ENCODE results near the gene NINJ2. TPM values are rescaled to one million over a fixed set of nuclear protein-coding genes. Genes with fewer than 3 reads are reported as not detected.

Gene NINJ2
- total RNA-seq, 2 experiments from 2014 or later, result 8.0 to 10.6 TPM

DNA sequence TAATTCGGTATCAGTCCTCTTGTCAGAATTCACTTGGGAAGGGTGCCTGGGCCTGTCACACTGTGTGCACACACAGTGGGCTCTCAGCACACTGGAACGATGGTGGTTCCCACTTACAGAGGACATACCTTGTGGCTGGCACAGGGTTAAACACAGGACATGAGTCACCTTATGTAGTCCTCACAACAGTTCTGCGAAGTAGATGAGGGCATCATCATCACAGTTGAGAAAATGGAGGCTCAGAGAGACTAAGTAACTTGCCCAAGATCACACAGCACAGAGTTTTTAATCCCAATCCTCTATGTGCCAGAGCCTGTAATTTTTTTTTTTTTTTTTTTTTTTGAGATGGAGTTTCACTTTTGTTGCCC lies 90.7 kb downstream of the NINJ2 start:
- DNase-seq, result no peak
- H3K4me1 Mint-ChIP-seq (ENCODE audit: low read depth), result peaks cover 54% of the 10 kb centered on the region
- H3K27me3 Mint-ChIP-seq (ENCODE audit: low read depth), result no peaks in the 10 kb centered on the region
- ATAC-seq, result no peak
- peaks cover 11% of the 10 kb centered on the region for H3K36me3 Mint-ChIP-seq (ENCODE audit: low read depth)
- H3K9me3 Mint-ChIP-seq (ENCODE audit: insufficient read depth), result peaks cover 6% of the 10 kb centered on the region
- H3K27ac Mint-ChIP-seq, result no peak overlapping the region
- CTCF ChIA-PET, result interaction anchor here (0.9 to 1.7 kb wide), 3 partner anchors 9 to 242 kb away, joined by 4 to 7 read pairs (median 5); partner anchors contain the start of gene WNK1
- H3K4me3 Mint-ChIP-seq, result no peak overlapping the region
- POLR2A ChIA-PET, result interaction anchor here (1.6 kb wide), 1 partner anchor 113 kb away, joined by 4 read pairs; no protein-coding TSS in a partner anchor

DNA sequence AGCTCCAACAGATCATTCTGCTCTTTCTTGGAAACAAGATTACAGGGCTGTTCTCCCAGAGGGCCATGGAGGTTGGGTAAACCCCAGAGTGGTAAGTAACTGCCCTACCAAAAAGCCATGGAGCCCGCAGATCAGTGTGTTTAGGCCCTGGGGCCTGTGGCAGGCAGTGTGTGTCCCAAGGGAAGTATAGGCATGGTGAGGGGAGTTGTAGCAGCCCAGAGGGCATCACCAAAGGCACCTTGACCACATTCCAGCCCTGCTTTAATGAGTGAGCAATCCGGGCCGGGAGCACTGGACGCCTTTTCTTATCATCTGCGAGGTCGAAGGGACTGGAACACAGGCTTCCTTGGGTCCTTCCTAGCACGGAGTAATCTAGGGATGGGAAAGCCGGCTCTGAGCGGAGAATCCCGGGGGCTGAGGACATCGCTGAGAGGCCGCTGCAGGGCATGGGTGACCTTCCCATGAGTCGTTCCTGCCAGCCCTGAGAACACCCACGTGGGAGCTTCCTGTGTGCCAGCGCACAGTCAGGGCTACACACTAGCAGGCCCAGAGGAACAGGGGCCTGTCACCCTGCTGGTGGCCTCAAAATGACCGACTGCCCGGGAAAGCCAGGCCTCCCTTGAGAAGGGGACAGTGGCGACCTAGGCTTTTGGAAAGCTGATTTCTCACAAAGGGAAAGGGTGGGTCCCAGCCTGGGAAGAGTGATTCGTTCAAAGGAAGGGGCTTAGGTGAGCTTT lies 91.3 kb downstream of the NINJ2 start:
- H3K9me3 Mint-ChIP-seq (ENCODE audit: insufficient read depth), result peaks cover 6% of the 10 kb centered on the region
- CTCF ChIA-PET, result interaction anchor here (0.8 to 2.9 kb wide), 6 partner anchors 8 to 243 kb away, joined by 4 to 35 read pairs (median 6); partner anchors contain the start of gene WNK1
- no peak for ATAC-seq

DNA sequence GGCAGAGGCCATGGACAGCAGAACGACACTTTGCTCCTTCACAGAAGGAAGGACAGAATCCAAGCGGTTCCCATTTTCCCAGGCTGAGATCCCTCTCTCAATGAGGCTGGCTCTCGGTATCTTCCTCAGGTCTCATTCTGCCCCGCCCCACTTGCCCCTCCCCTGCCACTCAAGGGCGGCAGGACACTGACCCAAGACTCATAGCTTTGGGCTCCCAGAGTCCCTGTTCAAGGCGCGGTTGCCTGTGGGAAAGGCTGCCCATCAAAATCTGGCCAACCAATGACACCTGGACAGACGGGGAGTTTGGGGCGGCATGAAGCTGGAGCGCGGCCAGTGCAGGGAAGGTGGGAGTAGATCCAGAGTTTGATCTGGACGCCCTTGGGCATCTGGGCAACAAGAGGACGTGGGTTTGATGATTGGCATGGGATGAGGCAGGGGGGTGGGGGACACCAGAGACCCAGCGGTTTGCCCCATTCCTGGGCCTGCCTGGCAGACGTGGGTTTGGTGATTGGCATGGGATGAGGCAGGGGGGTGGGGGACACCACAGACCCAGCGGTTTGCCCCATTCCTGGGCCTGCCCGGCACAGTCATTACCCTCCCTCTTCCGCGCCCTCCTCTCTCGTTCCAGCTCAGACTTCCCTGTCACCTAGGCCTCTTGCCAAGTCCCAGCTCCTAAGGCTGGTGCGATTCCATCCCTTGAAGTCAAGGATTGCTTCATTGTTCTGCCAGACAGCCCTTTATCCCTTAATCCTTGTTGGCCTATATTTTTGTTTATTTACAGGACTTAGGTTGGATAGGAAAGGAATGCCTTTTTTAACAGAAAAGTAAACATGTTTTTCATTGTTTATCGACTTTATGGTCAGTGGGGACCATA lies 92.1 kb downstream of the NINJ2 start:
- no peaks in the 10 kb centered on the region for H3K27me3 Mint-ChIP-seq (ENCODE audit: low read depth)

More for the DNA sequence above, 91.3 kb downstream of the NINJ2 start:
- Mint-ChIP-seq H3K36me3 (ENCODE audit: low read depth) (peaks cover 11% of the 10 kb centered on the region), H3K27me3 (ENCODE audit: low read depth) (no peaks in the 10 kb centered on the region), H3K27ac (no peak overlapping the region), H3K4me1 (ENCODE audit: low read depth) (peaks cover 57% of the 10 kb centered on the region), H3K4me3 (no peak overlapping the region)
- DNase-seq, result no peak
- POLR2A ChIA-PET, result interaction anchor here (1.6 kb wide), 1 partner anchor 113 kb away, joined by 4 read pairs; no protein-coding TSS in a partner anchor

DNA sequence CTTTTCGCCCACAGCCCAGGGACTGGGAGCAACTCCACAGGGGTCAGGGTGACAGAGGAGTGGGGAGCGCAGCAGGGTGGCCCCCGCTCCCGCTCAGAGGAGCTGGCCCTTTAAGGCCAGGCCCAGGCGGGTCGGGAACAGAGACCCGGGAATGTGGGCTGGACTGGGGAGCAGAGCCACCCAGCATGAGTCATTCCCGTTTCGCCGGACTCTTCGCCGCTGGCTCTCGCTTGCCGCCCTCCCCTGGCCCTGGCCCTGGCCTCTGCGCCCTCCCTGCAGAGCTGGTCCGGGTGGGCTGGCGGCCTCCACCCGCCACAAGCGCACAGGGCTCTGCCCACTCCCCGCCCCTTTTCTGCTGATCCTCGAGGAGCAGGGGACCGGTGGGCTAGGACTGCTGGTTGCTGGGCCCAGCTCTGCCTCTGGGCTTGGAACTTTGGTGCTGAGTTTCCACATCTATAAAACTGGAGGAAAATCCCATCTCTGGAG lies 92.8 kb downstream of the NINJ2 start:
- no peak for ATAC-seq
- H3K4me1 Mint-ChIP-seq (ENCODE audit: low read depth), result peaks cover 57% of the 10 kb centered on the region
- H3K36me3 Mint-ChIP-seq (ENCODE audit: low read depth), result peaks cover 14% of the 10 kb centered on the region
- peaks cover 6% of the 10 kb centered on the region for H3K9me3 Mint-ChIP-seq (ENCODE audit: insufficient read depth)
- H3K27ac Mint-ChIP-seq, result no peak overlapping the region
- POLR2A ChIA-PET, result interaction anchor here (0.7 kb wide), 1 partner anchor 1349 kb away, joined by 3 read pairs; no protein-coding TSS in a partner anchor
- CTCF ChIA-PET, result interaction anchor here (0.5 to 3.3 kb wide), 24 partner anchors 22 to 547 kb away, joined by 3 to 35 read pairs (median 4); partner anchors contain the start of genes CCDC77, RAD52 and WNK1
- H3K27me3 Mint-ChIP-seq (ENCODE audit: low read depth), result no peaks in the 10 kb centered on the region
- no peak overlapping the region for H3K4me3 Mint-ChIP-seq
- DNase-seq, result no peak

More for the DNA sequence above, 92.1 kb downstream of the NINJ2 start:
- Mint-ChIP-seq H3K36me3 (ENCODE audit: low read depth) (peaks cover 11% of the 10 kb centered on the region), H3K9me3 (ENCODE audit: insufficient read depth) (peaks cover 6% of the 10 kb centered on the region), H3K27ac (no peak overlapping the region), H3K4me3 (peak overlapping the region; percentile 16), H3K4me1 (ENCODE audit: low read depth) (peaks cover 57% of the 10 kb centered on the region)
- POLR2A ChIA-PET, result interaction anchor here (1.6 kb wide), 1 partner anchor 114 kb away, joined by 4 read pairs; no protein-coding TSS in a partner anchor
- CTCF ChIA-PET, result interaction anchor here (0.8 to 3.3 kb wide), 8 partner anchors 23 to 326 kb away, joined by 3 to 35 read pairs (median 8); partner anchors contain the start of gene WNK1
- no peak for DNase-seq
- no peak for ATAC-seq

DNA sequence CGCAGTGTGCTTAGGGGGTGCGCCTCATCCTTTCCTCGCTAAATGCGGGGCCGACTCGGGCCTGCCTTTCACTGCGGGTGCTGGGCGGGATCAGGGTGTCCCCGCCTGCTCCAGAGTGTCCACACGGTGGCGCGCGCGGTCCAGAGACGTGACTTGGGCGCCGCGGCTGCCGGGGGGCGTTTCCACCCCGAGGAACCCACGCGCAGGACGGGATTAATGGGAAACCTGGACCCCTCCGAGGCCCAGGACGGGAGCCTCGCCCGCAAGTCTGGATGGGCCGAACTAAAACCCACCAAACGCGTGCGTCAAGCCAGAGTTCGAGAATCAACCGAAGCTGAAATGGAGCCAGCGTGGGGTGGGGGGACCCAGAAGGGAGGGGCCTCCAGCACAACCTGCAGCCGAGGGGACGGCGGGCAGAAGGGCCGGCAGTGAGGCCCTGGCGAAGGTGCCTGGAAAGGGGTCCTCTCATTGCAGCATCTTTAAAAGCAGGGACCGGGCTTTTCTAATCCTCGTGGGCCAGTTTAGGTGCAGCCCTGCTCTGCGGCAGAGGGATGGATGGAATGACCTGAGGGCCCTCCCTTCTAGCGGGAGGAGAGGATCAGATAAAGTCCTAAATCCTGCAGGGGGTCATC lies 93.3 kb downstream of the NINJ2 start:
- Mint-ChIP-seq H3K36me3 (ENCODE audit: low read depth) (peaks cover 19% of the 10 kb centered on the region), H3K27ac (peak overlapping the region; percentile 73), H3K27me3 (ENCODE audit: low read depth) (no peaks in the 10 kb centered on the region), H3K4me3 (peak overlapping the region; percentile 80), H3K9me3 (ENCODE audit: insufficient read depth) (peaks cover 6% of the 10 kb centered on the region), H3K4me1 (ENCODE audit: low read depth) (peaks cover 57% of the 10 kb centered on the region)
- ChIA-PET POLR2A (interaction anchor here (0.7 to 1.0 kb wide), 3 partner anchors 181 to 1349 kb away, joined by 3 read pairs; no protein-coding TSS in a partner anchor), CTCF (interaction anchor here (0.5 to 3.3 kb wide), 31 partner anchors 14 to 548 kb away, joined by 3 to 35 read pairs (median 4); partner anchors contain the start of genes CCDC77, RAD52 and WNK1)
- DNase-seq (peak; percentile 91), ATAC-seq (peak; percentile 97)

DNA sequence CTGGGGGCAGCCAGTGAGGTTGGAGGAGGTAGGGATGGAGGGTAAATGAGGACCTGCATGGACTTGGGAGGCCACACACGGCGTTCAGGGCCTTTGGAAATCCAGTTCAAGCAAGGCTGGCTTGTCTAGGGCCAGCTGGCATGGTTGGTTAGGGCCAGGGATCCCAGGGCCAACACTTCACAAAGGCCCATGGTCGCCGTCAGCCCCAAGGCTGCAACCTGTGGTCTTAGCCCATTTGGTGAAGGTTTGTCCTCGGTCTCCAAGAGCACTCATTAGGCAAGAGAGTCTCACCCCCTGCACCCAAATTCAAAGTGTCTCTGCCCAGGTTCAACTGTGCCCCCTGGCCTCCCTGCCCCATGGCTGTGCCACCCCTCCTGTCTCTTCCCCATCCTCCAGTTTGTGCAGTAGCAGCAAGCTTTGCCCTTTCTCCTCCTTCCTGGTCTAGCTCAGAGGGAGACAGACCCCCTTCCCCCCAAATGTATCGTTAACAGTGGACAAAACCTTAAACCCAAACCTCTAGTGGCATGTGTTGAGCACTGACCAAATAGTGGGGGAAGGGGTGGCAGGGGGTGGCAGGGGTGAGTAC lies 94.1 kb downstream of the NINJ2 start:
- Mint-ChIP-seq H3K4me3 (peak overlapping the region; percentile 80), H3K36me3 (ENCODE audit: low read depth) (peaks cover 20% of the 10 kb centered on the region), H3K27me3 (ENCODE audit: low read depth) (no peaks in the 10 kb centered on the region), H3K4me1 (ENCODE audit: low read depth) (peaks cover 58% of the 10 kb centered on the region), H3K9me3 (ENCODE audit: insufficient read depth) (no peaks in the 10 kb centered on the region), H3K27ac (peak overlapping the region; percentile 73)
- no peak for ATAC-seq
- POLR2A ChIA-PET, result interaction anchor here (1.0 kb wide), 2 partner anchors 182 to 273 kb away, joined by 3 read pairs; no protein-coding TSS in a partner anchor
- CTCF ChIA-PET, result interaction anchor here (0.6 to 3.3 kb wide), 26 partner anchors 11 to 549 kb away, joined by 3 to 35 read pairs (median 5); partner anchors contain the start of genes RAD52 and WNK1
- no peak for DNase-seq

DNA sequence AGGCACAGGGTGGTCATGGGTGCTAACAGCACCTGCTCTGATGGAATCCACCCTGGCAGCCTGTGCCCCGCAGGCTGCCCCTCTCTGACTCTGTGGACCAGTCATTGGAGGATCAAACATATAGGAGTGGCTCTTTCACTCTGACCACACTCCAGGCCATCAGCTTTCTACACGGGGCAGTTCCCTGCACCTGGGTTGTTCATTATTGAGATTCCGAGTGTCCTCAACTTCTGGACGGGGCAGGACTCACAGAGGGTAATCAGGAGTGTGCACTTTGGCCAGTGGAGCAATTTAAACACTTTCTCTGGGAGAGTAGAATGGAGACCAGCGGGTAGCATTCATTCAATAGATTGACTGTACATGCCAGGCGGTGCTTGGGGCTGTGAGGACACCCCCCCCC lies 94.8 kb downstream of the NINJ2 start:
- peak overlapping the region; percentile 17 for H3K27ac Mint-ChIP-seq
- no peak for ATAC-seq
- H3K9me3 Mint-ChIP-seq (ENCODE audit: insufficient read depth), result no peaks in the 10 kb centered on the region
- H3K36me3 Mint-ChIP-seq (ENCODE audit: low read depth), result peaks cover 24% of the 10 kb centered on the region
- ChIA-PET POLR2A (no interaction called here), CTCF (interaction anchor here (1.1 to 3.3 kb wide), 7 partner anchors 12 to 546 kb away, joined by 3 to 19 read pairs (median 3); partner anchors contain the start of gene WNK1)
- H3K4me3 Mint-ChIP-seq, result no peak overlapping the region
- H3K4me1 Mint-ChIP-seq (ENCODE audit: low read depth), result peaks cover 63% of the 10 kb centered on the region
- H3K27me3 Mint-ChIP-seq (ENCODE audit: low read depth), result no peaks in the 10 kb centered on the region
- no peak for DNase-seq

DNA sequence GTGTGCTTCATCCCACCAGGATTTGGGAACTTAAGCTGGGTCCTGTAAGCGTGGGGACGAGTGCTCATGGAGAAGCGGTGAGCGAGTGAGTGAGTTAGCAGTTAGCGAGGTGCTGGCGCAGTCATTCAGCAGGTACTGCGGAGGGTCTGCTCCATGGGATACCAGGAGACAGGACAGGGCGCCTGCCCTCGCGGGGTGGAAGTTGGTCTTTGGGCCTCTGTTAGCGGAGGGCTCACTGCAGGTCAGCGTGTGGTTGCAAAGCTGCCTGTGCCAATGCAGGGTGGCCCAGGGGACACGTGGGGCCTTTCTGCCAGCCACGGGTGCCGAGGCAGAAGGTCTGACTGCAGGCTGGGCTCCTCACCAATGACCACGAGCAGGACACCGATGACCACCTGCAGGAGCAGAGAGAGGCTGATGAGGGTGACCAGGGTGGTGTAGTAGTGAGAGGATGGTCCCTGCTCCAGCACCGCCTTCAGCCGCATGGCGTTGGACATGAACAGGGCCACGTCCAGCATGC lies 97.6 kb downstream of the NINJ2 start:
- ATAC-seq (no peak), DNase-seq (no peak)
- ChIA-PET CTCF (interaction anchor here (1.4 to 5.3 kb wide), 3 partner anchors 11 to 250 kb away, joined by 3 to 36 read pairs (median 28); no protein-coding TSS in a partner anchor), POLR2A (interaction anchor here (0.5 to 1.6 kb wide), 4 partner anchors 64 to 195 kb away, joined by 3 to 4 read pairs (median 3); no protein-coding TSS in a partner anchor)
- Mint-ChIP-seq H3K9me3 (ENCODE audit: insufficient read depth) (no peaks in the 10 kb centered on the region), H3K4me3 (no peak overlapping the region), H3K27ac (peak overlapping the region; percentile 24), H3K36me3 (ENCODE audit: low read depth) (peaks cover 34% of the 10 kb centered on the region), H3K27me3 (ENCODE audit: low read depth) (no peaks in the 10 kb centered on the region), H3K4me1 (ENCODE audit: low read depth) (peaks cover 79% of the 10 kb centered on the region)

DNA sequence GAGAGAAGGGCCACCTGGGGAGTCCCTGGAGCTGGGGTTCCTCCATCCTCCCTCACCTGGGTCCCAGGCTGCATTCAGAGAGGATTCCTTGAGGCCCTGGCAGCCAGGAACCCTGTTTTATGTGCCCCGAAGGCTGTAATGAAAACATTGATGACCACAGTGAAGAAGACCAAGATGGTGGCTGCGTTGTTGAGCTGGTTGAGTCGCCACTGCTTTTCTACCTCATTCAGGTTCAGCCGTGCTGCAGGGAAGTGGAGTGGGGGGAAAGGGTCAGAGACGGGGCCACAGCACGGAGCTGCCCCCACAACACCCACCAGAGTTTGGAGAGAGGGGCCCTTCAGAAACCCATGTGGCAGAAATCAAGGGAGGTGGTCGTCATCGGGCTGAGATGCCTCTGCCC lies 98.1 kb downstream of the NINJ2 start:
- no peak for DNase-seq
- H3K4me1 Mint-ChIP-seq (ENCODE audit: low read depth), result peaks cover 81% of the 10 kb centered on the region
- ChIA-PET POLR2A (interaction anchor here (0.6 to 1.6 kb wide), 2 partner anchors 177 to 186 kb away, joined by 3 to 4 read pairs; no protein-coding TSS in a partner anchor), CTCF (interaction anchor here (1.4 to 5.3 kb wide), 3 partner anchors 11 to 250 kb away, joined by 3 to 36 read pairs (median 28); no protein-coding TSS in a partner anchor)
- peak overlapping the region; percentile 16 for H3K4me3 Mint-ChIP-seq
- peaks cover 36% of the 10 kb centered on the region for H3K36me3 Mint-ChIP-seq (ENCODE audit: low read depth)
- H3K9me3 Mint-ChIP-seq (ENCODE audit: insufficient read depth), result no peaks in the 10 kb centered on the region
- peak overlapping the region; percentile 24 for H3K27ac Mint-ChIP-seq
- no peak for ATAC-seq
- H3K27me3 Mint-ChIP-seq (ENCODE audit: low read depth), result no peaks in the 10 kb centered on the region

DNA sequence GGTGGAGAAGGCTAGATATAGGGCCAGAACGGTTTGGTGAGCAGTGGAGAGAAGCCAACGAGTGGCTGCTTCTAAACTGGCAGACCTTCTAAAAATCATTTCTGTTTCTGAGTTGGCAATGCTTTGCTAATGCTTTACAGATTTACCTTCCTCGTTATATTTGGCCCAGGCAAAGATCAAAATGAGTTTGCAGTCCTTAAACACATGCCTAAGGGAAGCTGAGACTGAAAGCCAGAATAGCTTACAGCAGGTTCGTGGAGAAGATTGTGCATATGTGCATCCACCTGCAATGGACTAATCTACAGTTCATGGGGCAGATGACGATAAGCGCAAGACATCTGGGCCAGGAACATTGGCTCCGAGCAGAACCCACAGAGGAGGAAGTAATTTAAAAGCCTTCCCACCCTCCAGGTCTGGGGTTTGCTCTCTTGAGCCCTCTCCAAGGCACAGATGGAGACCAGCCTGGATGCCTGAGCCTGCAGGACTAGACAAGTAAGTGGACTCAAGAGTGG lies 99.4 kb downstream of the NINJ2 start:
- ATAC-seq, result peak; percentile 8
- POLR2A ChIA-PET, result interaction anchor here (0.7 to 1.2 kb wide), 2 partner anchors 187 to 190 kb away, joined by 3 to 6 read pairs; no protein-coding TSS in a partner anchor
- H3K36me3 Mint-ChIP-seq (ENCODE audit: low read depth), result peaks cover 42% of the 10 kb centered on the region

More for the DNA sequence above, 99.4 kb downstream of the NINJ2 start:
- Mint-ChIP-seq H3K9me3 (ENCODE audit: insufficient read depth) (no peaks in the 10 kb centered on the region), H3K4me3 (peak overlapping the region; percentile 68), H3K27me3 (ENCODE audit: low read depth) (no peaks in the 10 kb centered on the region), H3K4me1 (ENCODE audit: low read depth) (peaks cover 78% of the 10 kb centered on the region), H3K27ac (peak overlapping the region; percentile 90)
- CTCF ChIA-PET, result interaction anchor here (1.0 to 5.3 kb wide), 8 partner anchors 9 to 251 kb away, joined by 3 to 36 read pairs (median 4); no protein-coding TSS in a partner anchor
- DNase-seq, result no peak
